IMR-90 (cell line): ENCODE measurements around the gene CWC22. TPM values are rescaled to one million over a fixed set of nuclear protein-coding genes. Genes with fewer than 3 reads are reported as not detected.

ENCODE experiments used
- ATAC-seq: fragments of 200-7000 bp; cut with Tn5 transposase; 2 replicates; pipeline ENCODE4 v1.9.1; 2020; ENCODE audit warnings: low read depth, mild to moderate bottlenecking, moderate library complexity
- BruUV-seq: library from RNA; stranded (reverse); fragments of 400-500 nt; replicated peaks from 2 replicates; lab custom pipeline; 2021; lab: Mats Ljungman, UMichigan
- CTCF ChIA-PET: fragments of 300-600 bp; formaldehyde crosslinking; extraction: SDS; loops from one replicate; lab custom pipeline; 2021; ENCODE audit warnings: antibody characterized with exemption; lab: Yijun Ruan, JAX
- POLR2A ChIA-PET: fragments of 300-600 bp; sonication (Branson Sonifier 250); formaldehyde crosslinking; loops from one replicate; lab custom pipeline; 2022; ENCODE audit warnings: antibody characterized with exemption; ENCODE audit not compliant: unreplicated experiment; lab: Charles Lee
- DNase-seq: peaks from one replicate; pipeline ENCODE4 v3.0.0; 2013
- H2AFZ ChIP-seq: replicated peaks from 2 replicates; pipeline ENCODE3; 2013; ENCODE audit warnings: low read length, mild to moderate bottlenecking; ENCODE audit not compliant: poor library complexity
- H2AK5ac ChIP-seq: 2 replicates; pipeline ENCODE4 v1.6.1; 2013; ENCODE audit warnings: low read depth, low read length, inconsistent platforms
- H2AK9ac ChIP-seq: replicated peaks from 2 replicates; pipeline ENCODE3; 2013; ENCODE audit warnings: mild to moderate bottlenecking, low read depth, low read length, moderate library complexity; ENCODE audit not compliant: poor library complexity
- H2BK120ac ChIP-seq: 2 replicates; pipeline ENCODE4 v1.6.1; 2013; ENCODE audit warnings: low read depth, low read length, inconsistent platforms
- H2BK15ac ChIP-seq: 3 replicates; pipeline ENCODE4 v1.6.1; 2013; ENCODE audit warnings: low read depth, low read length, inconsistent platforms
- H2BK20ac ChIP-seq: 2 replicates; pipeline ENCODE4 v1.6.1; 2013; ENCODE audit warnings: low read depth, mild to moderate bottlenecking, inconsistent platforms, low read length, moderate library complexity
- H2BK5ac ChIP-seq: 2 replicates; pipeline ENCODE4 v1.6.1; 2013; ENCODE audit warnings: mild to moderate bottlenecking, low read depth, low read length, inconsistent platforms; ENCODE audit not compliant: poor library complexity, severe bottlenecking
- H3K14ac ChIP-seq: replicated peaks from 2 replicates; pipeline ENCODE4 v1.6.1; 2013; ENCODE audit warnings: low read depth, low read length, inconsistent platforms
- H3K18ac ChIP-seq: 2 replicates; pipeline ENCODE4 v1.6.1; 2013; ENCODE audit warnings: low read depth, low read length, control low read depth
- H3K23ac ChIP-seq: 2 replicates; pipeline ENCODE4 v1.6.1; 2013; ENCODE audit warnings: low read depth, low read length, inconsistent platforms
- H3K27ac ChIP-seq: 2 replicates; pipeline ENCODE4 v1.5.1; 2013; ENCODE audit warnings: mild to moderate bottlenecking, control low read depth, low read length; ENCODE audit not compliant: insufficient read depth
- H3K27me3 ChIP-seq: 2 replicates; pipeline ENCODE4 v1.6.1; 2013; ENCODE audit warnings: low read length; ENCODE audit not compliant: control insufficient read depth, insufficient read depth
- H3K36me3 ChIP-seq: 2 replicates; pipeline ENCODE4 v1.6.1; 2013; ENCODE audit warnings: low read length, mixed read lengths; ENCODE audit not compliant: control insufficient read depth, insufficient read depth
- H3K4ac ChIP-seq: 2 replicates; pipeline ENCODE4 v1.6.1; 2013; ENCODE audit warnings: low read depth, low read length, inconsistent platforms
- H3K4me1 ChIP-seq: 2 replicates; pipeline ENCODE4 v1.6.1; 2013; ENCODE audit warnings: low read length, mixed read lengths; ENCODE audit not compliant: control insufficient read depth, insufficient read depth
- H3K4me2 ChIP-seq: 2 replicates; pipeline ENCODE4 v1.6.1; 2013; ENCODE audit warnings: low read depth, mild to moderate bottlenecking, control low read depth, low read length, moderate library complexity
- H3K4me3 ChIP-seq: 2 replicates; pipeline ENCODE4 v1.5.1; 2013; ENCODE audit warnings: low read depth, mild to moderate bottlenecking, control low read depth, low read length, moderate library complexity; ENCODE audit not compliant: insufficient read depth
- H3K56ac ChIP-seq: 2 replicates; pipeline ENCODE4 v1.6.1; 2013; ENCODE audit warnings: low read length, inconsistent platforms; ENCODE audit not compliant: insufficient read depth; ENCODE audit errors: extremely low read depth
- H3K79me1 ChIP-seq, 2 experiments: 2 replicates each; pipeline ENCODE4 v1.6.1; 2013; ENCODE audit warnings: low read length in 2 of 2, inconsistent platforms in 1 of 2, low read depth in 1 of 2
- H3K9ac ChIP-seq: 2 replicates; pipeline ENCODE4 v1.6.1; 2013; ENCODE audit warnings: low read depth, low read length, control low read depth
- H3K9me1 ChIP-seq: 2 replicates; pipeline ENCODE4 v1.6.1; 2013; ENCODE audit warnings: low read length, inconsistent platforms; ENCODE audit not compliant: insufficient read depth
- H3K9me3 ChIP-seq: 2 replicates; pipeline ENCODE4 v1.6.1; 2013; ENCODE audit warnings: low read length; ENCODE audit not compliant: control insufficient read depth, insufficient read depth
- H4K20me1 ChIP-seq: 2 replicates; pipeline ENCODE4 v1.6.1; 2013; ENCODE audit warnings: low read length, inconsistent platforms; ENCODE audit not compliant: insufficient read depth
- H4K5ac ChIP-seq: 2 replicates; pipeline ENCODE4 v1.6.1; 2013; ENCODE audit warnings: mild to moderate bottlenecking, low read depth, low read length, control low read depth
- H4K8ac ChIP-seq, 2 experiments: 2 replicates each; pipeline ENCODE4 v1.6.1; 2013; ENCODE audit warnings: low read depth in 2 of 2, low read length in 2 of 2, control low read depth in 1 of 2, inconsistent platforms in 1 of 2
- H4K91ac ChIP-seq: 2 replicates; pipeline ENCODE4 v1.6.1; 2013; ENCODE audit warnings: low read depth, low read length, inconsistent platforms; ENCODE audit not compliant: insufficient read depth
- MAFK ChIP-seq: IDR thresholded peaks from 2 replicates; pipeline ENCODE4 v1.6.1; 2012; ENCODE audit warnings: low read depth, low read length, improper control_type of control experiment
- MXI1 ChIP-seq: IDR thresholded peaks from 2 replicates; pipeline ENCODE4 v1.6.1; 2012; ENCODE audit warnings: low read depth, mild to moderate bottlenecking, low read length, moderate library complexity, borderline replicate concordance
- NFE2L2 ChIP-seq: fragments of 150-350 bp; IDR thresholded peaks from 2 replicates; pipeline ENCODE4 v1.6.1; 2016; ENCODE audit warnings: low read depth, mild to moderate bottlenecking, low read length
- RAD21 ChIP-seq: IDR thresholded peaks from 2 replicates; pipeline ENCODE4 v1.6.1; 2012; ENCODE audit warnings: low read length, improper control_type of control experiment
- RFX5 ChIP-seq: IDR thresholded peaks from 2 replicates; pipeline ENCODE4 v1.8.0; 2012; ENCODE audit warnings: low read depth, mild to moderate bottlenecking, low read length, moderate library complexity
- WGBS, 2 experiments: methylation state at CpG; one replicate each; pipeline versions ENCODE4 v1.1.5 to v1.1.7; 2013; ENCODE audit warnings: missing lambda C conversion rate in 2 of 2; ENCODE audit not compliant: insufficient read length in 1 of 2; ENCODE audit errors: extremely low coverage in 2 of 2; 5-methylcytosine and 5-hydroxymethylcytosine counted together
- dilution Hi-C: fragments of 300-500 bp; cut with HindIII; formaldehyde crosslinking; loops from one replicate; pipeline ENCODE4 v1.14.3; 2018; ENCODE audit warnings: low sequenced_read_pairs; ENCODE audit not compliant: unreplicated experiment
- in situ Hi-C: fragments of 300-500 bp; cut with MboI; formaldehyde crosslinking; loops from 3 replicates; pipeline ENCODE4 v1.14.3; 2019; ENCODE audit warnings: low sequenced_read_pairs, inconsistent platforms, mixed read lengths
- intact Hi-C: fragments of 100-400 bp; cut with micrococcal nuclease; formaldehyde crosslinking; loops from 2 replicates; pipeline ENCODE4 v1.10.0; 2022
- polyA plus RNA-seq, 3 experiments: library from polyadenylated mRNA; depleted of rRNA; stranded (reverse); fragments of >200 nt; gene quantifications; 2 replicates each; pipeline ENCODE4 v1.2.3, GENCODE V29; 2012; ENCODE audit warnings: low replicate concordance in 1 of 3
- total RNA-seq: library from RNA; depleted of rRNA; stranded (reverse); fragments of >200 nt; gene quantifications from 2 replicates; pipeline ENCODE4 v1.2.3, GENCODE V29; 2012
- TF ChIP-seq, protein P1 (sequence below): fragments of 150-350 bp; IDR thresholded peaks from 2 replicates; pipeline ENCODE4 v1.6.1; 2016; ENCODE audit warnings: low read depth, mild to moderate bottlenecking, low read length, moderate library complexity, borderline replicate concordance
- TF ChIP-seq, protein P2 (sequence below): conservative IDR thresholded peaks from 2 replicates; pipeline ENCODE4 v1.5.1; 2012; ENCODE audit warnings: mild to moderate bottlenecking, low read depth, low read length, improper control_type of control experiment

CWC22 gene
- total and polyA plus RNA-seq, 2 of the 4 experiments (the other 2 are of a cell fraction), result 4.5 to 17.9 TPM

DNA sequence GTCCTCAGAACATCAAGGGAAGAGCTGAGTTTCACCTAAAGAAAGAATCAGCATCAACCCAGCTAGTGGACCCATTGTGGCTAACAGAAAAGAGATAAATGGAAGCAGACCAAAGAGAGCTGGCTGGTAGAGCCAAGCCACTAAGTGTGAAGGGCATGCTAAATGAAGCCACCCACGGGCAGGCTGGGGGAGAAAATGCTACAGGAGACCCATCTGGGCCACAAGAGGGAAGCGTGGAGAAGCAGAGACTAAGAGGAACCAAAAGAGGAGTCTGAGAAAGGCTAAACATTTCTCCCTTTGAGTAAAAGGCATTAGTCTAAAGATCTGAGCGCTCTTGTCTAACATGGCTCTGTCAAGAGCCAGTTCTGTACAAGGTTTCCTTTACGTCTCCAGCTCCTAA, 15.8 kb downstream of the CWC22 start:
- H3K9ac ChIP-seq, result no peak overlapping the region
- POLR2A ChIA-PET, result no interaction called here
- no peaks in the 10 kb centered on the region for H3K27me3 ChIP-seq
- no peak overlapping the region for H3K18ac ChIP-seq
- BruUV-seq, result no TSS peak
- no peak overlapping the region for H3K14ac ChIP-seq
- peaks cover 10% of the 10 kb centered on the region for H3K36me3 ChIP-seq
- H2BK5ac ChIP-seq, result no peak overlapping the region
- CTCF ChIA-PET, result no interaction called here
- ATAC-seq, result no peak
- peaks cover 3% of the 10 kb centered on the region; the same call in 1 of the 2 replicates for H3K9me1 ChIP-seq
- intact Hi-C loops, result no loop called here
- H2AK5ac ChIP-seq, result no peak overlapping the region
- H3K4me2 ChIP-seq, result no peak overlapping the region
- no peaks in the 10 kb centered on the region for H3K9me3 ChIP-seq
- dilution Hi-C loops, result no loop called here
- no peak overlapping the region for H3K4me3 ChIP-seq
- WGBS, 2 experiments, result no CpG with 5 or more reads among the region's 4 CpGs
- H3K4me1 ChIP-seq, result no peaks in the 10 kb centered on the region
- no peak for DNase-seq
- no peak overlapping the region for H3K4ac ChIP-seq
- no peak overlapping the region for H2BK20ac ChIP-seq
- H4K5ac ChIP-seq, result no peak overlapping the region
- H3K79me1 ChIP-seq, result peaks cover 20 to 22% of the 10 kb centered on the region in 2 experiments
- no peak overlapping the region for H3K56ac ChIP-seq
- H4K91ac ChIP-seq, result no peak overlapping the region
- no peak overlapping the region for H3K23ac ChIP-seq
- in situ Hi-C loops, result no loop called here
- H4K20me1 ChIP-seq, result peaks cover 10% of the 10 kb centered on the region; the same call in 1 of the 2 replicates
- TF ChIP-seq MAFK (no peak), NFE2L2 (no peak), RFX5 (no peak), MXI1 (no peak), RAD21 (0 out of 2 replicates have a peak, but pooled peaks have one; percentile 4)
- TF ChIP-seq, protein P1, sequence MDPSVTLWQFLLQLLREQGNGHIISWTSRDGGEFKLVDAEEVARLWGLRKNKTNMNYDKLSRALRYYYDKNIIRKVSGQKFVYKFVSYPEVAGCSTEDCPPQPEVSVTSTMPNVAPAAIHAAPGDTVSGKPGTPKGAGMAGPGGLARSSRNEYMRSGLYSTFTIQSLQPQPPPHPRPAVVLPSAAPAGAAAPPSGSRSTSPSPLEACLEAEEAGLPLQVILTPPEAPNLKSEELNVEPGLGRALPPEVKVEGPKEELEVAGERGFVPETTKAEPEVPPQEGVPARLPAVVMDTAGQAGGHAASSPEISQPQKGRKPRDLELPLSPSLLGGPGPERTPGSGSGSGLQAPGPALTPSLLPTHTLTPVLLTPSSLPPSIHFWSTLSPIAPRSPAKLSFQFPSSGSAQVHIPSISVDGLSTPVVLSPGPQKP, result no peak
- TF ChIP-seq, protein P2, sequence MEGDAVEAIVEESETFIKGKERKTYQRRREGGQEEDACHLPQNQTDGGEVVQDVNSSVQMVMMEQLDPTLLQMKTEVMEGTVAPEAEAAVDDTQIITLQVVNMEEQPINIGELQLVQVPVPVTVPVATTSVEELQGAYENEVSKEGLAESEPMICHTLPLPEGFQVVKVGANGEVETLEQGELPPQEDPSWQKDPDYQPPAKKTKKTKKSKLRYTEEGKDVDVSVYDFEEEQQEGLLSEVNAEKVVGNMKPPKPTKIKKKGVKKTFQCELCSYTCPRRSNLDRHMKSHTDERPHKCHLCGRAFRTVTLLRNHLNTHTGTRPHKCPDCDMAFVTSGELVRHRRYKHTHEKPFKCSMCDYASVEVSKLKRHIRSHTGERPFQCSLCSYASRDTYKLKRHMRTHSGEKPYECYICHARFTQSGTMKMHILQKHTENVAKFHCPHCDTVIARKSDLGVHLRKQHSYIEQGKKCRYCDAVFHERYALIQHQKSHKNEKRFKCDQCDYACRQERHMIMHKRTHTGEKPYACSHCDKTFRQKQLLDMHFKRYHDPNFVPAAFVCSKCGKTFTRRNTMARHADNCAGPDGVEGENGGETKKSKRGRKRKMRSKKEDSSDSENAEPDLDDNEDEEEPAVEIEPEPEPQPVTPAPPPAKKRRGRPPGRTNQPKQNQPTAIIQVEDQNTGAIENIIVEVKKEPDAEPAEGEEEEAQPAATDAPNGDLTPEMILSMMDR, result peak; percentile 13; the same call in 1 of the 2 replicates
- no peak overlapping the region for H2BK120ac ChIP-seq
- H3K27ac ChIP-seq, result no peak overlapping the region
- H2BK15ac ChIP-seq, result no peak overlapping the region
- no peak overlapping the region for H4K8ac ChIP-seq
- no peak overlapping the region for H2AFZ ChIP-seq
- no peak overlapping the region for H2AK9ac ChIP-seq
